GM19452 (cell line): ENCODE data around the gene LHX3.

Experiments
- ATAC-seq: cut with Tn5 transposase; IDR thresholded peaks from one replicate; pipeline ENCODE4 v1.9.1; 2021; ENCODE audit not compliant: unreplicated experiment

Gene LHX3

DNA sequence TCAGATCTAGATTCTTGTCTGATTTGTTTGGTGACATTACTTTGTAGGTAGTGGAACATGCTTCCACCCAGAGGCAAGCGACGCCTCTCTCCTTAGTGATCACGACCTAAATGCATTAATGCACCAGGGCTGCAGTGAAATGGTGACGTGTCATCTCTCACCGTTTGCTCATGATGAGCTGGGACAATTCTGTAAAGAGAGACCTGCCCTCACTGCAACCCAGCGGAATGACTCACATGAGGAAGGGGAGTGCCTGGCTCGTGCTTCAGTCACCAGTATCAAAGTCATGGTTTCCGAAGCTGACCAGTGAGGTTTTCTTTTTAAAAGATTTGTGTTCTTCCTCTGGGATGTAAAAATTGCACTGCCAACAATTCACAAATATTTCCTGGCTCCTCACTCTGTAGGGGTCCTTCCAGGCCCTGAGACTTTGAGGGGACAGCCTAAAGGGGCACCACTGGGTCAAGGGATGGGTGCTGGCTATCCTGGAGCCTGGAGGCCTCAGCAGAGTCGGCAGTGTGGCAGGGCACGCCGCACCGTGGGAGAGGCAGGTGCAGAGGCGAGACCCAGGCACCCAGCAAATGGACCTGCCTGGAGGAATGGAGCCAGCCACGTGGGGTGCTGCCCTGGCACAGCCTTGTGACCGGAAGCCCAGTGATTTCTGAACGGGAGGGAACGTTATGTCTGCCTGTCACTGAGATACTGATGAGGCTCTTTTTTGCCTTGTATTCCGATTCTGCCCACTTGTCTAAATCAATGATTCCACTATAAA lies 23.4 kb upstream of the LHX3 start:
- no peak for ATAC-seq

DNA sequence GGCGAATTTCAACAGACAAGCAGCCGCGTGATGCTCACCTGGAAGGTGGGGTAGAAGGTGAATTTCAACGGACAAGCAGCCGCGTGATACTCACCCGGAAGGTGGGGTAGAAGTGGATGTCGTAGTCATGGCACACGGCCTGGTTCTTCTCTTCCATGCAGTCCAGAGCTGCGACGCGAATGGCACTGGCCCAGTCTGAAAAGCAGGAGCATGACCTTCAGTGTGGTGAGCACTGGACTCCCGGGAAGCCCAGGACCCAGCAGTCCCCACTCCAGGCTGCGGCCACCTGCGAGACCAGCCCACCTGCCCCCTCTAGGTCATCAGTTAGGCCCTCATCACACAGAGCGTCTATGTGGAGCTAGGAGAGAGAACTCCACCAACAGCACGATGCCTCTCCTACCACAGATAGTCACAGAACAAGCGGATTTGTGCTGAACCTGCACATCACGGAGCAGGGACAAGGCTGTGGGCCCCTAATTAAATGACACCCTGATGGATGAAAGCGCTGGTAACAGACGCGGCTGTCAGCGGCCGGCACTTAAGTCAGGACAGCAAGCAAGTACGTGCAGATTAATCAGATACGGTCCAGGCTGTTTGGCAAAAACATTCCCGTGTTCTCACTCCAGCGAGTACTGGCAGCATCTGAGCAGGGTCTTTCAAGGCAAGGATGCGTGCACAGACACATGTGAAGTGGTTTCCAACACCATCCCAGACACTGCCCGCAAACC lies 21.9 kb upstream of the LHX3 start:
- no peak for ATAC-seq

DNA sequence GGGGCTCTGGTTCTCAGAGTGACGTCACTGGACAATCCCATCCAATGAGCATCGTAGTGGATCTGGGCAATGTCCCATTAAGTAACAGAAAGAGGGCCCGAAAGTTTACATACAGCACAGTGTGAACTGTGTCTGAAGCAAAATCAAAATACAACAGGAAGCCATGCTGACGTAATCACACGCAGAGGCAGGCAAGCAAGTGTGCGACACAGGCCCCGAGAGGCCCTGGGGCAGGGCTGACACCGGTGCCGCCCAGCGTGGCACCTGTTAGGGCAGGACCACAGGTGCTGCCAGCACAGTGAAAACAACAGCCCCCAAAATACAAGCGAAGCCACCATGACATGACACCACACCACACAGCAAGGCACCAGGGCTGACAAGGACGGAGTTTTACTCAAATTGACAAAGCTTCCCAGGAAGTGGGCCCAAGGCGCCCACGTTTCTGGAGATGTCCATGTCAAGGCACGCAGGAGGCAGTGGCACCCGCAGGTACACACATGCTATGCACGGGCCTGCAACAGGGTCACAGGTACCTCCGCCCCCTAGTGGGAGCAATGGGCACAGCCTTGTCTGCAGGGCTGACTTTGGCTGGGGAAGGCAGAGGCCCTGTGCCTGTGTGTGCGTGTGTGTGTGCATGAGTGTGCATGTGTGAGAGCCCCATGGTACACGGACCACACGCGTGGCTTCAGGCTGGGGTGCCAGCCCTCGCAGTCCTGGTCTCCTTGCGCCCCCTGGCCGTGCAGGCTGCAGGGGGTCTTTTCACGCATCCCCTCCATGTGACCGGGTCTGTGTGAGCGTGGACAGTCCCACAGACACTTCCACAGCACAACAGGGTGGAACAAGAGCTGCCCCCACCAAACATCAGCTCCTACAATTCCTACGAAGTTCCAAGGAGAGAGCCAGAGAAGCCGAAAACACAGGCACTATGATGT lies 21.1 kb upstream of the LHX3 start:
- ATAC-seq = peak; percentile 72

DNA sequence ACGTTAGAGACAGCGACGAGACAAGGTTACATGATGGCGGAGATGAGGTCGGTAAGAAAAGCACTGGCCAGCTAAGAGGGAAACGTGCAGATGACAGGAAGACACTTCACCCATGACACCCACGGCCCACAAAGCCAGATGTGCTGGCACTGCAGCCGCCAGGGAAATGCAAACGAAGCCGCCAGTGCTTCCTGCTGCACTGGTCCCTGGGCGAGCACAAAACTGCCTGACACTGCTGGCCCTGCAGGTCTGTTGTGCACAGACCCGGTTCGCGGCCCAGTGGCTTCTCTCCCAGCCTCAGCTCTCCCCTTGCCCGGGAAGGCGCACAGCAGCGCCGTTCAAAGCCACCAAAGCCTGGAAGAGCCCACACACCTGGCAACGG lies 20.4 kb upstream of the LHX3 start:
- peak; percentile 47 for ATAC-seq

DNA sequence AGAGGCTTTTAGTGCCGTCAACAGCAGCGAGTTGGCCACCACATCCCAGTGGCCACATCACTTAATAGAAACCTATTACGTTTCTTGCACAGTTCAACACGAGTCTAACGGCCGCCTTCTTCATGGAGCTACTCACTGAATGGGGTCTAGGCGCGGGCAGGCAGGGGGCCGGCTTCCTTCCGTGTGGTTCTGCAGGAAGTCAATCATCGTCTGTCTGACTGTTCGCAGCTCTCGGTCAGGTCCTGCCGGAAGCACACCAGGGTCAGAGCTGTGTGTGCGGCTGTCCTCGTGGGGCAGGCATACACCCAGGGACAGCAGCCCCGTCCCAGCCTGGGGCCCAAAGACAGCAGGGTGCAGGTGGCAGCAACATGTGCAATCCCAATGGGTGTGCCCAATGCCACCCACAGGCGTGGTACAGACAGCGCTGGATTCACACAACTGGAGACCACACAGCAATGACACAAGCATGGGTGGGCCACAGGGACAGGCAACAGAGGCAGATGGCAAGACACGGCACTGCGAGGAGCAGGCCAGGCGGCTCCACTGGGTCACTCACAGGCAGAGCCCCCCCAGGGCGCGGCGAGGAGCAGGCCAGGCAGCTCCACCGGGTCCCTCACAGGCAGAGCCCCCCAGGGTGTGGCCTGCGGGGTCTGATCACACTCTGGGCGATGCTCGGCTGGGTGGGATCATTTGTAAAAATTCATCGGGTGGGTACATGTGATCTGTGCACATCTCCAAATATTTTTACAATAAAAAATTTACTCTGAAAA lies 19.1 kb upstream of the LHX3 start:
- ATAC-seq = no peak

DNA sequence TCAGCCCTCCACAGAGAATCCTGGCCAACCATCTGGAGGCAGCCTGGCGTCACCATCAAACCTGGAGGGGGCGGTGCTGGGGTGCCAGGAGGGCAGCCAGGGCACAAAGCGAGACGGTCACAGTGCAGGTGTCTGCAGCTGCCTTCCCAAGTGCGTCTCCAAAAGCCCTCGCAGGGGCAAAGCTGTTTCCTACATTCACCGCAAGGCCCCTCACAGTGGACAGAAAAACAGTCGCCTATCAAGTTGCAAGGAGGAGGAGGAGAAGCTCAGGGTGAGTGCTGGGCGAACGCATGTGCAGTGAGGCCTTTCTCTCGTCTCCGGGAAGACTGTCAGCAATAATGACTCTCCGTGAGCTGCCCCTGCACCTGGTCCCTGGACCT lies 18.0 kb upstream of the LHX3 start:
- ATAC-seq = no peak

DNA sequence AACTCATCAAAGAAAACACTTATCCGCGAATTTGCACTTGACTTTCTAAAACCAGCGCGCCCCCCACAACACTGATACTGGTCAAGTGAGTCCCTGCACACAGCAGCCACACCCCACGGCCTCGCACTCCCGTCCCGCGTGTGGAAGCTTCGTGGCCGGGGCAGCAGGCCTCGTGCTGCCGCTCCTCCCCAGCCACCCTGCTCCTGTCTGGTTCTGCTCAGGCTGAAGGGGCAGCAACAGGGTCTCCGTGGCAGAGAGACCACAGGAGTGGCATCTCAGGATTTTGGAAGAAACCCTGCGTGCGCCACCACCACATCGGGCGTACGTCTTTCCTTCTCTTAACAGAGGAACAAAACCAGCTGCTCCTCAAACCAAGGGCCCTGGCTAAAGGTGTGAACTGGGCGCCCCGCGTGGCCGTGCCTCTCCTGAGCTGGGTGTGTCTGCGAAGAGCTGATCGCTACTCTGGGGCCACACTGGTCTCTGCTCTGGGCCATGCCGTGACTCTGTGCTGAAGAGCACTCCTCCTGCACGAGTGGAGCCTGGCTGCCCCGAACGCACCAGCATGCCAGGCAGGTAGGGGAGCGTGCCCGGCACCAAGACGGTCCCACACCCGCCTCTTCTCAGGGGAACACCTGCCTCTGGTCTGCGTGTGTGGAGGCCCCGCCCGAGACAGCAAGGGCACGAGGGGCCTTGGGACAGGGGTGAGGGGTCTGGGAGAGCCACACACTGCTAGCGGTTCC lies 17.4 kb upstream of the LHX3 start:
- no peak for ATAC-seq

DNA sequence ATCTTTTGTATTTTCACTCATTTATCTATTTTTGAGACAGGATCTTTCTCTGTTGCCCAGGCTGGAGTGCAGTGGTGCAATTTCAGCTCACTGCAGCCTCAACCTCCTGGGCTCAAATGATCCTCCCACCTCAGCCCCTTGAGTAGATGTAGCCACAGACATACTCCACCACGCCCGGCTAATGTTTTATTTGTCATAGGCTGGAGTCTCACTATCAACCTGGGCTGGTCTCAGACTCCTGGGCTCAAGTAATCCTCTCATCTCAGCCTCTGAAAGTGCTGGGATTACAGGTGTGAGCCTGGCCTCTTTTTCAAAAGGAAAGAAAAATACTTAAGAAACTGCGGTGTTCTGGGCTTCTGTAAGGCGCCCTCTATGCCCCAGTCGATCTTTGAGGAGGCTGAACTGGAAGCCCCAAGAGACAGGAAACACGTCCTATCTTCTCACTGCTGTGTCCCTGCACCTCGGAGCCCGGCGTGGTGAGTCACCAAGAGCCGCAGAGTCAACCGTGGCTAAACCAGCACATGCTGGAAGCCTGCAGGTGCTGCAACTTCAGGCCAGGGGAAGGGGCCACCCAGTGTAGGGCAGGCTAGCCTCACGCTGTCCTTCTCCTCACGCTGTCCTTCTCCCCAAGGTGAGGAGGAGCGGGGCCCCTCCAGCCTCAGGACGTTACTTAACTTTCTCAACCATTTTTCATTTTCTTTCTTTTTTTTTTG lies 15.2 kb upstream of the LHX3 start:
- no peak for ATAC-seq

DNA sequence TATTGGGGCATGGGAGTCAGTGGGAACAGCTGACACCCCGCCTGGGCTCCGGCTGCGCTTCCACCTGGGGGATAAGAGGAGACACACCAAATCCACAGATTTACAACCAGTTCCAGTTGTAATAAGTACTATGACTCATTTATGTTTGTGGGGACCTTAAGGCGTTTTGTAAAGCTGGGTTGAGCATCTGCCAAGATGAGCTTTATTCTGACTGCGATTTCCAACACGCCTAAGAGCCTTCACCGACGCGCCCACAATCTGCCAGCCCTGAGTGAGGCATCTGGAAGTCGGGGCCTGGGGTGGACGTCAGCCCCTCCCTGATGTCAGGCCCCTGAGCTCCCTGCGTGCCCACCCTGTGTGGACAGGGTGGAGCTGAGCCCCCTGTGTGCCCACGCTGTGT lies 14.3 kb upstream of the LHX3 start:
- no peak for ATAC-seq

DNA sequence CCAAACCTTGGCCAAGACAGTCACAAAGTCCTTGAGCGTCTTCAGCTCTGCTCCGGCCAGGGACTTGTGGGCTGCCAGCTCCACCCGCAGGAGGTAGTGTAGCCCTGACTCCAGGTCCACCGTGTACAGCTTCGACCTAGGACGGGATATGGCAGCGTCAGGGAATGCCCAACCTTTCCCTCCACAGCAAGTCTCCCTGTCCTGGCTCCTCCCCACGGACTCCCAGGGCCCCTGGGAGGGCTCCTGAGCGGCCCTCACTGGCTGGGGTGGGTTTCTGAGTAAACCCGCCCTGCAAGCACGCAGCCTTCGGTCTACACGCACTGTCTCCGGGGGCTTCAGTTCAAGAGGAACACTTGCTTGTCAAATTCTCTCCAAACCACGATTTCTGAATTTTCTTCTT lies 13.7 kb upstream of the LHX3 start:
- no peak for ATAC-seq

DNA sequence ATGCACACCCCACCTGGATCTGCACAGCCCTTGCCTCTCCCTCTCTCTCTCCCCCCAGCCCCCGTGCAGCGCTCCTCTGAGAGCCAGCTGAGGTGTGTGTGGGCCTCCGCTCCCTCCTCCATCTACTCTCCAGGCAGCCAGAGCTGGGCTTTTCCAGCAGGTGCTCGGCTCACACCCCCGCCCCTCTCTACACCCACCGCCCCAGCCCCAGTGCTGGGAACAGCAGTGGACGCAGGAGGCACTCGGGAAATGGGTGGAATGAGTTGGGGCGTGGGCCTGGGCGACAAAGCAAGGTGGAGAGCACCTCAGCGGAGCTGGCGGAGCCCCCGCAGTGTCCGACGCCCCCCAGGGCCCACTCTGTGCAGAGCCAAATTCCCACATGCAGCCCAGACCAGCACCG lies 13.3 kb upstream of the LHX3 start:
- ATAC-seq = no peak

DNA sequence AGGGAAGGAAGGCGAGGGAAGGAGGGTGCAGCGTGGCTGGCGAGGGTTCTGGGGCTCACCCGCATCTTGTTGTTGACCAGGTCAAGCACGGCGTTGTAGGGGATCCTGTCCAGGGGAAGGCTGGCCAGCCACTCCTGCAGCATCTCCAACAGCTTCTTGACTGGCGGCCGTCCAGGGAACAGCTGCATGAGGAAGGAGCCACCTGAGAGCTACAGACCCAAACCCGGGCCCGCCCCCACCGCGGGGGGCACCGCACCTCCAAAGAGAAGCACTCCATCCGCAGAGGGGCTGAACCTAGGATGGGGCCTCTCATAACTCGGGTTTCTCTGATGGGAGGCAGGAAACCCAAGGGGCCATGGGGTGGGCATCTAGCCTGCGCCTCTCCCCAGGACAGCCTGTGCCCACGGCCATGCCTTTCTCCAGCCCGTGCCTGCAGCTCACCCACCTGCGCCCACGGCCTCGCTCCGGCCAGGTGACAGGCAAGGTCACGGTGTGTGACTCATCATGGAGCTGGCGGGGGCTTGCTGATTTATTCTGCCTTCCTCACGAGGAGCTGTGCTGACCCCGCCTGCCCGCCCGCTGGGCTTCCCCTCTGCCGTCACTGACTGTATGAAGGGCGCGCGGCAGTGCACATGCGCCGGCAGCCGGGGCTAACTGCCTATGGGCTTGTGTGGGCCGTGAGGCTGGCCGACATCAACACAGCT lies 11.8 kb upstream of the LHX3 start:
- no peak for ATAC-seq

DNA sequence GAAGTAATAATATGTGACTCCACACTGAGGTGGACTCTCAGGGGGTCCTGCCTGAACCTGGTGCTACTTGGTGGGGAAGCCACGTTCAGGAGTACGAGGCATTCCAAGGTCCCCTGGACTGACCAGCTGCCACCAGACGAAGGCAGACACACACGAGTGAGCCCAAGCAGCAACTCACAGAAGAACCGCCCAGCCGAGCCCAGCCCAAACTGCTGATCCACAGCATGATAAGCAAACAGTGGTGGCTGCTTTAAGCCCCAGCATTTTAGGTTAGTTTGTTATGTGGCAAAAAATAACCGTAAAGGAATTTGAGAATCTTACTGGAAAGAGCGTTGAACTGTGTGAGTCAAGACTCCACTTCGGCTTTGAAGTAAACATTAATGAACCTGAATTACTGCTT lies 8.8 kb upstream of the LHX3 start:
- no peak for ATAC-seq

DNA sequence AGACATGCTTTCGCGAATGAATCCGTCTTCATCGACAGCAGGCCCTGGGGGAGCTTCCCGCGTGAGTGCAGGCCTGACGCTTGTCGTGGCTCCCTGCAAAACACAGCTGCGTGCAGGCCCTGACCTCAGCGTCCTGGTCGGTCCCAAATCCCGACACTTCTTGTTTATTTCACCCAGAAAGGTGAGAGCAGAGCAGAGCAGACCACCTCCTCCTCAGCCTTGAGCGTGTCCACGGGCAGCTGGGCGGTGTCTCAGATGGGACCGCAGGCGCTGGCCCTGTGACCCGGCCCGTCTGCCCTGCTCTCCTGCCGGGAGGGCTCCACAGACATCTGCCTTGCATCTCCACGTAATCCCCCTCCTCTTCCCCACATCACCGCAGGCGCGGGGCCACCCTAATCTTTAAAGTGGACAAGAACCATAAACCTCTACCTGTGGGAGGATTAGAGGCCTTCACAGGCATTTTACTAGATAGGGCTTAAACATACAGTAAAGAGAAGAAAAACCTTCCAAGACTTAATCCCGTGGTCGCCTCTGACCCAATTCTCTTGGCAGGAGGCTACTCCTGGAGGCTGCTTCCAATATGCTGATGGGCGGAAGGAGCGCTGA lies 7.5 kb upstream of the LHX3 start:
- ATAC-seq = no peak

DNA sequence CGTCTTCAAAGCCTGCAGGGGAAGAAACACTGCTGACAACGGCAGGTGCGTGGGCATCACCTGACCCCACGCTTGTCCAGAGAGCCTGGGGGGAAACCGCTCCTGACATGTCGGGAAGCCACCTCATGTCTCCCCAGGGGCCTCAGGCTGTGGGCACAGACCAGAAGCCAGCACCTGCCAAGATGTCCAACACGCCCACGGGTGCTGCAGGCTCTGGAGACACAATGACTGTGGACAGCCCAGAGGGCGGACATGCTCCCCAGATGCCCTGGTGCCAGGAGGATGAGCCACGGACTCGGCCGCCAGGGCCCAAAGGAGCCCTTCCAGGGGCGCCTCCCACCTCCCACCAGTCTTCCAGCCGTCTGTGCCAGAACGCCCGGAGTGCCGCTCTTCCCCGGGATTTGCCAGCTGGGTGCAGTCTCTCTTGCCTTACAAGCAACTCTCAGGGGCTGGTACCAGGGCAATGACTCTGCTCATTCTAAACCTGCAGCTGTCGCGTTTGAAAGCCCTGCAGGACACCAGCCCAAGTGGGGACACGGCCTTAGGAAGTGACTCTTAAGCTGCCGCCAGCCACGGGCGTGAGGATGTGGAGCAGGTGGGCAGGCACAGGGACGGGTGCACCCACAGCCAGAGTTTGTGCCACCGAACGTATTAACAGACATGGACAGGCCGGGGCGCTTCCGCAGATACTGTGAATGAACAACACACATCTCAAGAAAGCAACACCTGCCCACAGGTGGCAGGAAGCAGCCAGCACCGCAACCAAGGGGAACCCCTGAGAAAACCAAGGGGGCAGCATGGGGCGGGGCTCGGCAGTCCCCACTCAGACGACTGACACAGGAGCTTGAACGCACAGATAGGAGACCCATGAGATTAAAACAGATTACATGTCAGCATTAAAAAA lies 6.8 kb upstream of the LHX3 start:
- ATAC-seq = no peak

DNA sequence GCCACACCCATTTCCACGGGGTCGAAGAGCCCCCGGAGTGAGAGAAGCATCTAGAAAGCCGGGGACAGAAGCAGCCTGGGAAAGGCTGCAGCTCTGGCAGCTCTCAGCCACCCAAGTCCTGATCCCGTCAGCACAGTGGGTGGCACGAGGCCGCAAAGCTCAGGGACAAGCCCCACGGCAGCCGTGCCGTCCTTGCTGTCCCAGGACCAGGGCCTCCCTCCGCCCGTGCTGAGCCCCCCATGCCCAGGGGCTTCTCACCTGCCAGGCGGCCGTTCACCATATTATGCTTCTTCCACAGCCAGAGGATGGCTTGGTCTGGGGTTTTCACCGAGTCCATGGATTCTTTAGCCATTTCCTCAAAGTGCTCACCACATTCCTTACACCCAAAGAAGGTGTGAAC lies 6.1 kb upstream of the LHX3 start:
- ATAC-seq = no peak

DNA sequence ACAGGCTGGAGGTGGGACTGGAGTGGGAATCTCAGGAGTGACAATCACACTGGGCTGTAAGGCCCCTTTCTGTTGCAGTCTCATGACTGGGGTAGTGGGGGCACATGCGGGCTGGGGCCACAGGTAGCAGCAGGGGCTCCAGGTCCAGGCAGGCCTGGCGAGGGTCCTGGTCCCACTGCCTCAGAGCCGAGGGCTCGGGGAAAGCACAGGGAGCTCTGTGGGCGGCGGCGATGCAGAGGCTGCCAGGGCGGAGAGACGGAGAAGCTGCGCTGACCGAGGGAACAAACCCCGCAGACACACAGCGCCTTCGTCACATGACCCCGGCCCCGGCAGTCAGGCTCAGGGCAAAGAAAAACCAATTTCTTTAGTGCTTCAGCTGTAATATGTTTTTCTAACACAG lies 5.3 kb upstream of the LHX3 start:
- no peak for ATAC-seq

DNA sequence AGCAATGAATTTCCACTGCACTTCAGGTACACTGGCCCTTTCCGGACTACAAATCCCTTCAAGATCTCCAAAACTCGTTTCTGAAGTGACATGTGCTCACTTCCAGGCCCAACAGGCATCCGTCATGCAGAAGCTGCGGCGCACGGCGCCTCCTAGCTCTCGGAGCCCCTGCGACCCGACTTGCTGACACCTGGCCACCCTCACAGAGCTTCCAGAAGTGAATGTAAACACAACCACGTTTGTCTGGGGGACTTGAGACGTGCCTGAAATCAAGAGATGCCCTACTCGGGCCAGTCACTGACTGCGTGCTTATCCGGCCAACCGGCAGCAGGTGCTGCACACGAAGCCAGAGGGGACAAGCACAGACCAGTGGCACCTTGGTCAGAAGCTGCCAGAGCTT lies 4.9 kb upstream of the LHX3 start:
- no peak for ATAC-seq
